ENCODE measurements around the gene ZNF331.
A peak's percentile ranks its signal among the peaks of the same experiment; 100 is the strongest.
"Not testable (repeated sequence)": the region's sequence is repeated elsewhere in the genome, so short reads cannot be mapped to it uniquely, and the experiment has no call there.

DNA sequence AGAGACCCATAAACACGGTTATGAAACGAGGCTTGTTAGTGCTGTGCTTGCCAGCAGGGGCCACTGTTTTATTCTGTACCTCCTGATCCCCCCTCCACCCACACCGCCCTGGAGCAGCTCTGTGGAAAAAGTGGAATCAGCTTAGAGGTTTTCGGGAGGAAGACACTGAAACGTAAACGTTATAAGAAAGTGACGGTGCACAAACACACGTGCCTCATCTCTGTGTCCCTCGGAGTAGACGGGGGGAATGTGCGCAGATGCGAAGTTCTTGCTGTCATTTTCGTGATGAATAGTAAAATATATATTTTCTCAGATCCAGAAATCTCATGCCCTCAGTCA lies 33.6 kb upstream of the ZNF331 start:
- TF ChIP-seq, protein P1, sequence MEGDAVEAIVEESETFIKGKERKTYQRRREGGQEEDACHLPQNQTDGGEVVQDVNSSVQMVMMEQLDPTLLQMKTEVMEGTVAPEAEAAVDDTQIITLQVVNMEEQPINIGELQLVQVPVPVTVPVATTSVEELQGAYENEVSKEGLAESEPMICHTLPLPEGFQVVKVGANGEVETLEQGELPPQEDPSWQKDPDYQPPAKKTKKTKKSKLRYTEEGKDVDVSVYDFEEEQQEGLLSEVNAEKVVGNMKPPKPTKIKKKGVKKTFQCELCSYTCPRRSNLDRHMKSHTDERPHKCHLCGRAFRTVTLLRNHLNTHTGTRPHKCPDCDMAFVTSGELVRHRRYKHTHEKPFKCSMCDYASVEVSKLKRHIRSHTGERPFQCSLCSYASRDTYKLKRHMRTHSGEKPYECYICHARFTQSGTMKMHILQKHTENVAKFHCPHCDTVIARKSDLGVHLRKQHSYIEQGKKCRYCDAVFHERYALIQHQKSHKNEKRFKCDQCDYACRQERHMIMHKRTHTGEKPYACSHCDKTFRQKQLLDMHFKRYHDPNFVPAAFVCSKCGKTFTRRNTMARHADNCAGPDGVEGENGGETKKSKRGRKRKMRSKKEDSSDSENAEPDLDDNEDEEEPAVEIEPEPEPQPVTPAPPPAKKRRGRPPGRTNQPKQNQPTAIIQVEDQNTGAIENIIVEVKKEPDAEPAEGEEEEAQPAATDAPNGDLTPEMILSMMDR (conservative IDR thresholded peaks at IDR 0.05; ENCODE audit: low read depth, low read length): 0 out of 2 replicates have a peak, but pooled peaks have one; percentile 2
- TF ChIP-seq EZH2 (IDR thresholded peaks at IDR 0.05; ENCODE audit: borderline replicate concordance, low read depth, low read length, poor library complexity, severe bottlenecking): not testable (repeated sequence)
